Hematopoietic multipotent progenitor cell treated with erythropoietin and hydrocortisone succinate and interleukin-3 and kit ligand, for 15 days (in vitro differentiated cells): Measurements from ENCODE around the gene PACRG.

ENCODE experiments used
- DNase-seq: peaks from one replicate; pipeline ENCODE4 v3.0.0-alpha.2; 2015; ENCODE audit warnings: low spot score

Gene PACRG

GRCh38 chr6:163288915-163289314 is 561.1 kb downstream of the PACRG start:
- DNase-seq = no peak

GRCh38 chr6:163289447-163289846 is 561.7 kb downstream of the PACRG start:
- no peak for DNase-seq

- no peak for DNase-seq
Measured at GRCh38 chr6:163290545-163291274, 562.9 kb downstream of the PACRG start.

DNA sequence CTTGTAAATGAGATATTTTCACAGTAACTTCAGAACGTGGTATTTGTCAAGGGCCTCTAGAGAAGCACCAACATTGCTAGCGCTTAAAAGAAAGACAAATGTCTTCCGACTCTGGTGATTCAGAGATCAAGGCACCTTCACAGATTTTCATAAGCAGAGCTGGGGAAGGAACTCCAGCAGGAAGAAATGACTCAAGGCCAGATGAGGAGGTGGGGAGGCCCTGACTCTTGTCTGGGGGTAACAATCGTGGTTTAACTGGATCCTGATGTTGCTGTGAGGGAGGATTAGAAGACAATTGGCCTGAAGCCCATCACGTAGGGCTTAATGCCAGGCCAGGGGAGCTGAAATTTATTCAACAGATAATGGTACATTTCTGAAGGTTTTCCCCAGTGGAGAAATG is 563.8 kb downstream of the PACRG start:
- no peak for DNase-seq

DNA sequence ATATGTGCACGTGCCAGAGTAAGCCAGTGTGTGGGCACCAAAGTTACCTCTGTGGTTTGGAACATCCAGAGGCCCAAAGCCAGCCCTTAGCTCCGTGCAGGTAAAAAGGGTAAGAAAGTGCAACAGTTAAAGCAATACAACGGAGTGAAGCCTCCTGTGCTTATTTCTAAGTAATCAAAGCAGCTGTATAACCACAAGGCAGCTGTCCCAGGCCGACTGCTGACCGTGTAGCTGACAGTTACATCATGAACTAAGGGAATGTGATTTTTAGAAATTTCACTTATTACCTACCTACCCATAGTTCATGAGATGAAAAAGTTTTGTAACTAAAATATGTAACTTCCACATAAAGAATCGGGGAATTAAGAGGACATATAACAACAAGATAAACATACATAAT is 565.5 kb downstream of the PACRG start:
- no peak for DNase-seq

GRCh38 chr6:163294734-163295133 is 567.0 kb downstream of the PACRG start:
- no peak for DNase-seq

DNA sequence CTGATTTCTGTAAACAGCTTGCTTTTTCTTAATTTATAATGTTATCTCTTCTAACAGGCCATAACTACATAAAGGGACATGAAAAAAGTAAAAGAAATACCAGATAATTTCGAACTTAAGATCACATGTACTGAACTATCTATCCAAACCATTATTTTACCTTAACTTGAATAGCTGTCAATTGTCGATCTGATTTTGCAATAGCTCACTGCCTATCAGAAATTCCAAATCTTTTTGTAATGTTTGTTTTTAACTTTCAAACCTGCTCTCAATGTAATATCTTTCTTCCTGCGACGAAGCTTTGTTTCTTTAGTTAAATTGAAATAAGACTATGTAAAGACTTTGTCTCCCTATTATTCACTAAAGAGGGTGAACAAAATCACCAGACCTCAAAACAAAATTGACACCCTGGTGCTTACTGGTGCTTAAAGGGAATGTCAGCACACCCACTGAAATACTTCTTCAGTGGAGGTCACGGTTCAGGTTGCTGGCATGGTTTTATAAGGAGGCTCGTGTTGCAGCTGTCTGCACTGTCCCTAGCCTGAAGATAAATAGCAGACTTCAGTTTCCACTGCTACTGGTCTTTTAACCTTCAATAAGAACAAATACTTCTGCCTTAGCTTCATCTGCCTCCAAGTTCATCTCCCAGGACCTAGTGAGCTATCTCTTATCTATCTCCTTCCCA is 569.2 kb downstream of the PACRG start:
- no peak for DNase-seq

DNA sequence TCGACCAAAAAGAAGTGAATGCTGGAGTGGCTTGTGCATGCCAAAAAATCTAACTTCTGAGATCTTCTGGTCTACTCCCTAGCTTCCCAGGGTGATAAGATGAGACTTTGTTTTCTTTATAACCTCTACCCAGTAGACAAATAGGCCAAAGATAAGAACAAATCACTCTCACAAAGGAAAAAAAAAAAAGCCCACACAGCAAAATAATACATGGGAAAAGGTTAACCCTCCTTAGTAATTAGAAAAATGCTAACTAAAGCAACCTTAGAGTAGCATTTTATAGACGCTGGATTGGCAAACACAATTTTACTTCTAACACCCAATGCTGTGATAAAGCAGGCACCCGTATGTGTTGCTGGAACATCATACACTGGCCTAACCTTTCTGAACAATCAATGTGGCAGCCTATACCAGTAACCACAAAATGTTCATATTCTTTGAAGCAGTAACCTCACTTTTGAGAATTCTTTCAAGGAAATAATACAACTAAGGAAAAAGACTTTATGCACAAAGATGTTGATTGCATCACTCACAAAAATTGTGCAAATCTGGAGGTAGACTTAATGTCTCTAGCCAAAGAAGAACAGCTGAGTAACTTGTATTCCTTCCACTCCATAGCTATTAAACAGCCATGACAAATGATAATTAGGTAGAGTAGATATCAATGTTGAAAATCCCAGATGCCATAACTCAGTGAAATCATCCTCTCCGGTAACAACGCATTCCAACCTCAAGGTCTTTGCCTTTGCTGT is 570.5 kb downstream of the PACRG start:
- DNase-seq = no peak

DNA sequence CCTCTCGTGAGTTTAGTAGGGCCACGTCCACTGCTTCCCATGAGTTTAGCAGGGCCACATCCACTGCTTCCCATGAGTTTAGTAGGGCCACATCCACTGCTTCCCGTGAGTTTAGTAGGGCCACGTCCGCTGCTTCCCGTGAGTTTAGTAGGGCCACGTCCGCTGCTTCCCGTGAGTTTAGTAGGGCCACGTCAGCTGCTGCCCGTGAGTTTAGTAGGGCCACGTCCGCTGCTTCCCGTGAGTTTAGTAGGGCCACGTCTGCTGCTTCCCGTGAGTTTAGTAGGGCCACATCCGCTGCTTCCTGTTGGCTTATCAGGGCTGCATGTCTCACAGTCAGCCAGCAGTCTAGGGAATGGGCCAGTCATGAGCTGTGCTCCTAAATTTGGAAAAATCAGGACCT is 573.1 kb downstream of the PACRG start:
- no peak for DNase-seq

DNA sequence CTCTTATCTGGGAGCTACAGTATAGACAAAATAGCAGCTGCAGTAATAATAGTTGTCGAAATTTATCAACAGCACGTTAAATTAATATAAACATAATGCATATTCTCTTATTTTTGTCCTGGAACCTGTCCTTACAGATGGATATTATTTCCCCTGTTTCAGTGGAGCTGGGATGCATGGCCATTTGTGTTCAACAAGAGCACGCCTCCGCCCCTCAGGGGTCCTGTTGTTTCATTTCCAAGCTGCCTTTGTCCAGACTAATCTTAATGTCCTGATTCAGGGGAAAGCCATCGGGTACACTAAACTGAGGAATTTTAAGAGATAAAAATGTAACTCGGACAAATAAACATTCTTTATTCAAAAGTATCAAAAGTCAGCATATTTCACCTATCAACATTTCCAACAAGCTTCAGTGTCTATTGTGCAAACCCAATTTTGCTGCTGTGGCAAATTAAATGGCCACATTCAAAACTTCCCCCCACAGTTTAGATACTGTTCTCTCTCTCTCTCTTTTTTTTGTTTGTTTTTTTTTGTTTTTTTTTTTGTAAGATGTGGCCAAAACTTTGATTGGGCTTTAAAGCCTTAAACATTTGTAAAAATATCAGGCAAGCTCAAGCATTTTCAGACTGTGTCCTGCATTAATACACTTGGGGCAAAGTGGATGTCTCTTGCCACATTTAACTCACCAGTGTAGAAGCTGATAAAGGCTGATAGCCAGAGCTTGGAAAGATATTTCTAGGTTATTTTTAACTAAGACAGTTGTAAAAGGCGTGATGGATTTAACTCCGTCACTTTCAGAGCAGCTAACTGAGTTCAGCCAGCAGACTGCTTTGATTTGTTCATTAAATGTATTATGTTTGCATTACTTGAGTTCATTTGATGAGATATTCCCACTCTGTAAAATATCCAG is 574.2 kb downstream of the PACRG start:
- no peak for DNase-seq

DNA sequence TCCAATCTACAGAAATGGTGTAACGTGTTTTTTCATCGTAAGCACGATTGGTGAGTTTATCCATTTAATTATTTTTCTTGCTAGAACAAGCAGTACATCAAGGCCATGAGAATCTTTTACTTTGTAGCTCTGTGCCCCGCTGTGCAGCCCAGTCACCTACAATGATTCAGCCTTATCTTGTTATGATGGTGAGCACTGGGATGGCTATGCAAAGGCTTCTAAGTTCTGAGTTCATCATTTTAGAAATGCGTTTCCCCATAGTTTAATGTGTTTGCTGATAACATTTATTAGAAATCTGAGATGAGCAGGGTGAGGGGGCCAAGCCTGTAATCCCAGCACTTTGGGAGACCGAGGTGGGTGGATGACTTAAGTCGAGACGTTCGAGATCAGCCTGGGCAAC is 575.0 kb downstream of the PACRG start:
- no peak for DNase-seq

DNA sequence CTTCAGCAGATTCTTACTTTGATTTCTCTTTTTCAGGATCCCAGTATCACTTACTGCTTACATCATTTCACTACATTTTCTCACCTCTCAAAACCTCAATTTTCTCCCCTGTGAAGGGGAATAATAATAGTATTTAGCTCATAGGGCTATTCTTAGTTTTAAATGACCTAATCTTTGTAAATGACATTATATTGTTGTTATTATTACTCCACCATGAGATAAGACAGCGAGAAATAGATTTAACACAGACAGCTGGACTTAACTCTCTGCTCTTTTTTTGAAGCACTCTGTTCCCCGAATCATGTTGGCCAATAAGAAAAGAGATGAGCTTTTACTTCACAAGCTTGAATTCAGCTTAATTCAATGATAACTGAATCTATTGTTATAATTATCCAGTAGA is 578.2 kb downstream of the PACRG start:
- DNase-seq = no peak

GRCh38 chr6:163308629-163309440 is 581.1 kb downstream of the PACRG start:
- DNase-seq = no peak

- no peak for DNase-seq
Measured at GRCh38 chr6:163309491-163310026, 581.8 kb downstream of the PACRG start.

DNA sequence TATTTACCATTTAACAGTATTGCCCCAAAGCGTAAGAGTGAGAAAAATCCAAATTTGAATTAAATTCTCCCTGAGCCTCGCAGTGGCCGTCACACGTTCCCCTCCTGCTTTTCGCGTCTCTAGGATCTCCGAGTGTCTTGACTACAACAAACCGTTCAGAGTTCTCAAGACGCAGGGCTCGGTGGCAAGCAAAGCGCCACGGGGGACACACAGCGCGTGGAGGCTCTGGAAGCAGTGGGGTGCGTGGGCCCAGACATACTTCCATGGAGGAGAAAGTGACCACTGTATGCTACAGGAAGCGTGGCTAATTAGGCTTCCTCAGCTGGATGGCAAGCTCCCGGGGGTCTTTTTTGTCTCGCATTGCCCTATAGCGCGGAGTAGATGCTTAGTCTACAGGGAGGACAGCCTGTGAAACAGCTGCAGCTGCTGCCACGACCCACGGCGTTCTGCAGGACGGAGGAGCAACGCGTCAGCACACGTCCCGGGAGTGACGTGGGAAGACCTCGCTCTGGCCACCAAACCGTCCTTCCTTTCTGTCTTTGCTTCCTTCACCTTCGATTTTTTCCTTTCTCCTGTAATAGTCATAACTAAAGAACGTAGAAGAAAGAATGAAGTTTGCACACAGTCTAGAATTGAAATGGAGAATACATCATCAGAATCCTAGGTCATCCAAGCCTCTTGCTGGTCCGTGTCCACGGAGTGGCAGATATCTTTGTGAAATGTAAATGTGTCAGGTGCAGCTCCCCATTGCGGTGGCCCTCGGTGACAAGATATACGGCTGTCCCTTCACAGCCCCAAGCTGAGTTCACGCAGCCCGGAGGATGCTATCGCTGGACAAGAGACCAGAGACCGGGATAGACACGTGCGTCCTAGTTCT is 582.6 kb downstream of the PACRG start:
- no peak for DNase-seq

GRCh38 chr6:163310973-163311383 is 583.2 kb downstream of the PACRG start:
- DNase-seq = no peak

DNA sequence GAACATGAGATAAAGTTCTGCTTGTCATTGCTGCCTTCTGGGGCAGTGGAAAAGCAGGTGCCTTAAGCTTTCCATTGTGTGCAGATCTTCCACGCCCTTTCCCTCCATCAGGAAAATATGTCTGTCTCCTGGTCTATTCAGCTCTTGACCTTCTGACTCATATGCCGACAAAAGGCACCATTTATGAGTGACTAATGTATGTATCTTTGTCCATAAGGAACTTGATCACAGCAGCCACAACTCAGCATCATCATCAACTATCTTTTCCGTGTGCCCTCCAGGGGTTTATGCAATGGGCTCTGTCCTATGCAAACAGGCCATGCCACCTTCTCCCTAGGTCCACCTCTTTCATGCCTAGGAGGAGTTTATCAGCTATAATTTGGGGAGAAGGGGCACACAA is 584.1 kb downstream of the PACRG start:
- DNase-seq = no peak

GRCh38 chr6:163313566-163313965 is 585.8 kb downstream of the PACRG start:
- DNase-seq = no peak

GRCh38 chr6:163313981-163314380 is 586.2 kb downstream of the PACRG start:
- DNase-seq = no peak
